HUES48 (cell line): ENCODE measurements around the gene ECEL1.
A peak's percentile ranks its signal among the peaks of the same experiment; 100 is the strongest.

Experiments used
- H3K27ac ChIP-seq: one replicate; pipeline ENCODE4 v1.7.0; 2013; ENCODE audit warnings: low read depth, low read length, inconsistent platforms
- H3K27me3 ChIP-seq: 2 replicates; pipeline ENCODE4 v1.6.1; 2013; ENCODE audit warnings: mild to moderate bottlenecking, low read length; ENCODE audit not compliant: control insufficient read depth, insufficient read depth
- H3K36me3 ChIP-seq: 2 replicates; pipeline ENCODE4 v1.6.1; 2013; ENCODE audit warnings: low read length; ENCODE audit not compliant: control insufficient read depth, insufficient read depth
- H3K4me1 ChIP-seq: 2 replicates; pipeline ENCODE4 v1.6.1; 2013; ENCODE audit warnings: mild to moderate bottlenecking, low read length; ENCODE audit not compliant: control insufficient read depth, insufficient read depth
- H3K4me3 ChIP-seq: 2 replicates; pipeline ENCODE4 v1.5.1; 2013; ENCODE audit warnings: mild to moderate bottlenecking, low read depth, low read length
- H3K9ac ChIP-seq: 2 replicates; pipeline ENCODE4 v1.6.1; 2013; ENCODE audit warnings: mild to moderate bottlenecking, low read depth, low read length, moderate library complexity
- H3K9me3 ChIP-seq: 2 replicates; pipeline ENCODE4 v1.6.1; 2013; ENCODE audit warnings: low read length; ENCODE audit not compliant: control insufficient read depth, insufficient read depth

ECEL1 gene

DNA sequence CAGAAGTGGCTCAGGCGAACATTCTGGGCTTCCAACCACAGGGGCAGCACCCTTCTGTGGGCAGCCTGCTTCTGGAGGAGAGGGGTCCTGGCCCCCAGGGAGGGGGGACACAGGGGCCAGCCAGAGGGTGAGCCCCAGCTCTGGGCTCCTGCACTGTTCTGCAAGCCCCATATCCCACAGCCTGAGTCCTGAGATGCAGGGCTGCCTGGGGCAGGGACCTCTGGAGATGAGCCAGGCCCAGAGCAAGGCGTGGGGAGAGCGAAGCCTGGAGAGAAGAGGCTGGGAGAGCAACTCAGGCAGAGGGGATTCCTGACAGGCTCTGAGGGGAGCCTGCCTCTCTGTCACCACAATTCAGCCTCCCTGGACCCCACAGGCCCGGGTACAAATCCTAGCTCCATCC is 19.1 kb upstream of the ECEL1 start:
- Histone ChIP-seq H3K4me1 (peaks cover 9% of the 10 kb centered on the region), H3K27me3 (peaks cover 53% of the 10 kb centered on the region), H3K9me3 (no peaks in the 10 kb centered on the region), H3K4me3 (no peak overlapping the region), H3K9ac (no peak overlapping the region), H3K27ac (no peak overlapping the region), H3K36me3 (no peaks in the 10 kb centered on the region)

DNA sequence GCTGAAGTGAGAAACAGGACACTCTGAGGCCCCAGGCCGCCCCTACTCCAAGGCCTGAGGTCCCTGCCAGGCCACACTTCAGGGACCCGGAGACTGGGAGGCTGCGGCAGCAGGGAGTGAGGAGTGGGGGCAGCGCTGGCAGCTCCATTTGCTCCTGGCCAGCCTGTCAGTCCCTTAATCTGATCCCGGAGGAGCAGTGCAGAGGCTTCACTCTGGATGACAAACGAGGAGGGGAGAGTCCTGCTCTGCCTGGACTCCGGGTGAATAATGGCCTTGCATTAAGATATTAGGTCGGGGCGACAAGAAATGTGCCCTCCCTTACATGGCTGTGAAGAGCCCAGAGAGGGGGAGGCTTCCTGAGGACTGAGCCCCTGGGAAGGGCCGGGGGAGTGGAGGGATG is 18.2 kb upstream of the ECEL1 start:
- no peak overlapping the region for H3K4me3 ChIP-seq
- peaks cover 9% of the 10 kb centered on the region for H3K4me1 ChIP-seq
- H3K9me3 ChIP-seq = no peaks in the 10 kb centered on the region
- H3K27me3 ChIP-seq = peaks cover 59% of the 10 kb centered on the region
- H3K27ac ChIP-seq = no peak overlapping the region
- H3K9ac ChIP-seq = no peak overlapping the region
- no peaks in the 10 kb centered on the region for H3K36me3 ChIP-seq

DNA sequence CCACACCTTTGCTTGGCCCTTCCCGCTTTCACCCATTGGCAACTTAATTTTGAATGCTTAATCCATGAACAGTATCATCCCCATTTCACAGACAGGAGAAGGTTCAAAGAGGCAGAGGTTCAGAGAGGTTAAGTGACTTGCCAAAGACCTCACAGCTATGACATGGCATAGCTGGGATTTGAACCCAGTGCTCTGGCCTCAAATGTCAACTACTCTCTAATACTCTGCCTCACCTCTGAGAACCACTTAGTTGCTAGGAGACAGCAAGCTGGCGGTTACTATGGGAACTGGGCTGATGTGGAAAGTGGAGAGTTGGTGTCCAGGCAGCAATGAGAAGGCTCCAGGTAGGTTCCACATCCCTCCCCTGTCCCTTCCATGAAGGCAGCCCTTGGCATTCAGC is 16.8 kb upstream of the ECEL1 start:
- Histone ChIP-seq H3K9me3 (no peaks in the 10 kb centered on the region), H3K9ac (no peak overlapping the region), H3K27ac (no peak overlapping the region), H3K27me3 (peaks cover 64% of the 10 kb centered on the region), H3K4me1 (peaks cover 9% of the 10 kb centered on the region), H3K36me3 (no peaks in the 10 kb centered on the region), H3K4me3 (no peak overlapping the region)

DNA sequence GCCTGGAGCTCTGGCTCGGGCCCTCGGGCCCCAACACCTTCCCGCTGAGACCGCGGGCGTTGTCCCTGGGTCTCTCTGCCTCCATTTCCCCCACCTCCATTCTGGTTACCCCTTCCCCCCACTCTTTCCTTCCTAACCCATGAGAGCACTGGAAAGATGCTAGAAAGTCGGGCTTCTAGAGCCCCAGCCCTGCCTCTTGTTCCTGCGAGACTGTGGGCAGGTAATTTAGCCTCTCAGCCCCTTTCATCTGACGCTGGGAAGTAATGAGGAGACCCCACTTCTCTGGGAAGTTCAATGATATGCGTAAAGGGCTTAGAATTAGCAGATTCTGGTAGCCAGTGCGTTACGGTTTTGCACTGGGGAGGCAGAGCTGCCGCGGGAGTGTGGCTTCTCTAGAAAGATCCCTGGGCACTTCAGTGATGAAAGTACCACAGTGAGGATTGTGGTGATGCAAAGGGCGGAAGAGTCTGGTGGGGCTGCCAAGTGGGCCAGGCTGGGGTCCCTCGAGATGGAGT is 16.2 kb upstream of the ECEL1 start:
- Histone ChIP-seq H3K27me3 (peaks cover 64% of the 10 kb centered on the region), H3K9ac (no peak overlapping the region), H3K36me3 (no peaks in the 10 kb centered on the region), H3K27ac (no peak overlapping the region), H3K9me3 (no peaks in the 10 kb centered on the region), H3K4me1 (peaks cover 9% of the 10 kb centered on the region), H3K4me3 (peak overlapping the region; percentile 74)

DNA sequence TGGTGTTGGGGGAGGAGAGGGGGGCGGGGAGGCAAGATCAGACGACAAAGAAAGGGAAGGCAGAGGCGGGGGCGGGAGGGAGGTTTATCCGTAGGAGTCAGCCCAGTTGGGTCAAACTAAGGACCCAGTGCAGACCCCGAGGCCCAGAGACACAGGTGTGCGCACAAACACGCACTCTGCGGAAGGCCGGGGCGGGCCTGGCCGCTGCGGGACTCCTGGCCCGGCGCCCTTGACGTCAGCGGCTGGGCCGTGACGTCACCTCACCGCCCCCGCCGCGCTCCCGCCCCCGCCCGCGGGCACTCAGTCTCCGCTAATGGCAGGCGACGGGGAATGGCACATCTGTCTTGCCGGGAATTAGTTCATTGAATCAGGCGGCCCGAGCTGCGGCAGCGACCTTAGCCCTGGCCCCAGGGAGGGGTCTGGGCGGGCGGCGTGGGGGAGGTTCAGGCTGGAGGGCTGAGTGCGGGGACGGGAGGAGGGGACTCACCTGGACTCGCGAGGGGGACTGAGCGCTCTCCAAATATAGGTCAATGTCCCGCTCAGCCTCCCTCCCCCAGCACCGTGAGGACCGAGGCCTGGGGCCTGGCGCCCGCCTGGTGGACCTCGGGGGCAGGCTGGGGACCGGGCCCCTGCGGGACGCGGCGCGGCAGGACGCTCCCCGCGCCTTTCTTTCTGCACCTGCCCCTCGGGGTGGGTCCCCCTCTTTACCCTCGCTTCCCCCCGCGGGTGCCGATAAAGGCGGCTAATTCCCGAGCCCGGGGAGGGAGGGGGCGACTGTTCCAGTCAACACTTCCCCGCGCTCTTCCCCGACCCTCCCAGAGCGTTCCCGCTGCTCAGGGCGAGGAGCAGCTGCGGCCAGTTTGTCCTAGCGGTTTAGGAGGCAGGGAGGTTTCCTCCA is 15.5 kb upstream of the ECEL1 start:
- Histone ChIP-seq H3K9ac (no peak overlapping the region), H3K9me3 (no peaks in the 10 kb centered on the region), H3K27me3 (peaks cover 64% of the 10 kb centered on the region), H3K4me3 (peak overlapping the region; percentile 74), H3K36me3 (no peaks in the 10 kb centered on the region), H3K27ac (no peak overlapping the region), H3K4me1 (peaks cover 9% of the 10 kb centered on the region)

DNA sequence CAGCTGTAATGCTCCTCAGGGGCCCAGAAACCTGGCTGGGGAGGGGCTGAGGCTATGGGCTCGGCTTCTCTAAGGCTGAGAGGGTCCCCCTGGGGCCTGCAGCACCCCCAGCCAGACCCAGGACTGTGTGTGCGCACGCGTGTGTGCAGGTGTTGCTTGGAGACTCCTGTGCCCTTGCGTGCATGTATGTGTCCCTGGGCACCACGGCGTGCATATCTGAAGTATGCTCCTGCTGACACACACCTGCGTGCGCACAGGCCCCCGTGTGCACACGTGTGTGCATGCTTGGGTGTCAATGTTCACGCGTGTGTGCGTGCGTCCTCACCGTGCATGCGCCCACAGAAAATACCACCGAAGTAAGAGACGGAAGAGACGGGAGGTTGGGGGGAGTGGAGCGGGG is 14.9 kb upstream of the ECEL1 start:
- peak overlapping the region; percentile 74 for H3K4me3 ChIP-seq
- H3K9ac ChIP-seq = no peak overlapping the region

DNA sequence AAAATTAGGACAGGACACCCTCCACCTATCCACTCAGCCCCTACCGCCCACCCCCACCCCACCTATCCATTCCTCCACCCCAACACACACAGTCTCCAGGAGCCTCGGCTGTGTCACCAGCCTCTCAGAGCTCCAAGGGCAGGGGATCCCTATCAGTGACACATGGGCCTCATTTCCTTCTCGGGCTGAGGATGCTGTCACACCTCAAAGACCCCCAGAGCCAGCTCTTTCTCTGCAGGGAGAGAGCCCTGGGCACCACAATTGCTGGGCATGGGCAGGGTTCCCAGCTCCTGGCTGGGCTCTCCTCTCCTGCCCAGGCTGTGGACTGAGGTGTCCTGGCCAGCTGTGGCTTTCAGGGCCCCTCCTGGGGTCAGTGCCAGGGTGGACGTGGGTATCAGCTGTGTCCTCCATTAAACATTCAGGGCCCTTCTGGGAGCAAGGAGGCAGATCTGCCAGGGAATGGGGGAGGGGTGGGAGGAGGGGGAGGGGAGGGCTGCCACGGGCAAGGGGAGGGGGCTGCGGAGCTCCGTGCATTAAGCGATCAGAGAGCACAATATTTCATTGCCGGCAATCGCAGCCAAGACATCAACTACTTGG is 14.3 kb upstream of the ECEL1 start:
- Histone ChIP-seq H3K27ac (no peak overlapping the region), H3K4me3 (peak overlapping the region; percentile 74; the same call in 1 of the 2 replicates), H3K4me1 (peaks cover 9% of the 10 kb centered on the region), H3K9me3 (no peaks in the 10 kb centered on the region), H3K9ac (no peak overlapping the region), H3K36me3 (no peaks in the 10 kb centered on the region), H3K27me3 (peaks cover 59% of the 10 kb centered on the region)

More for the DNA sequence above, 14.9 kb upstream of the ECEL1 start:
- H3K9me3 ChIP-seq = no peaks in the 10 kb centered on the region
- H3K27ac ChIP-seq = no peak overlapping the region
- H3K4me1 ChIP-seq = peaks cover 9% of the 10 kb centered on the region
- H3K36me3 ChIP-seq = no peaks in the 10 kb centered on the region
- H3K27me3 ChIP-seq = peaks cover 64% of the 10 kb centered on the region

DNA sequence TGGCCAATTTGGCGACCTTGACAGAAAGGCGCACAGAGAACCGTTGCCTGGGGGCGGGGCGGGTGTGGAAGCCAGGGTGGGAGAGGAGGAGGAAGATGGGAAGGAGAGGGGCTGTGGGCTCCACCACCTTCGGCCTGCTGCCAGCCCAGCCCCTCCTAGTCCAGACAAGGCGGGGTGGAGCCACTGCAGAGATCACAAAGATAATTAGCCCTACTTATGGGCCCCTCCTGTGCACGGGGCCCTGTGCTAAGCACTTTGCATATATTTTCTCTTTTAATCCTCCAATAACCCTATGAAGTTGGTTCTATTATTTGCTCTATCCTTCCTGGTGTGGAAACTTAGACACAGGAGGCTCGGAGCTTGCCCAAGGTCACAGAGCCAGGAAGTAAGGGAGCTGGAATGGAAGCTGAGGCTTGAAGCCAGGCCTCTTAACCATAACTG is 13.7 kb upstream of the ECEL1 start:
- peaks cover 9% of the 10 kb centered on the region for H3K4me1 ChIP-seq
- no peak overlapping the region for H3K27ac ChIP-seq
- no peaks in the 10 kb centered on the region for H3K36me3 ChIP-seq
- H3K9ac ChIP-seq = no peak overlapping the region
- H3K4me3 ChIP-seq = no peak overlapping the region
- H3K27me3 ChIP-seq = peaks cover 53% of the 10 kb centered on the region
- no peaks in the 10 kb centered on the region for H3K9me3 ChIP-seq

DNA sequence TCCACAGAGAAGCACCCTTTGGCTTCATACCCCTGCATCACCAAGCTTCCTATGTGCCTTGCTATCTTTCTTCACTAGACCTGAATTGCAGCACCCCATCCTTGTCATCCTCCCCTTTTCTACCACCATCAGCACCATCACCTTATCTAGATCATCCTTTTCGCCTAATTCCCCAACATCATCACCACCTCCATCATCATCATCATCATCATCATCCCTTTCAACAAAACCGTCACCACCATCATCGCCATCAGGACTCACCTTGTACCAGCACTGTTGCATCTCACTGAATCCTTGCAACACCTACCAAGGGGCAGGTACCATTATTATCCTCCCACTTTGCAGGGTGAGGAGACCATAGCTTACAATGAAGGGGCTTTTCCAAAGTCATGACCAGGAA is 10.8 kb upstream of the ECEL1 start:
- H3K36me3 ChIP-seq = no peaks in the 10 kb centered on the region
- peaks cover 24% of the 10 kb centered on the region for H3K27me3 ChIP-seq

DNA sequence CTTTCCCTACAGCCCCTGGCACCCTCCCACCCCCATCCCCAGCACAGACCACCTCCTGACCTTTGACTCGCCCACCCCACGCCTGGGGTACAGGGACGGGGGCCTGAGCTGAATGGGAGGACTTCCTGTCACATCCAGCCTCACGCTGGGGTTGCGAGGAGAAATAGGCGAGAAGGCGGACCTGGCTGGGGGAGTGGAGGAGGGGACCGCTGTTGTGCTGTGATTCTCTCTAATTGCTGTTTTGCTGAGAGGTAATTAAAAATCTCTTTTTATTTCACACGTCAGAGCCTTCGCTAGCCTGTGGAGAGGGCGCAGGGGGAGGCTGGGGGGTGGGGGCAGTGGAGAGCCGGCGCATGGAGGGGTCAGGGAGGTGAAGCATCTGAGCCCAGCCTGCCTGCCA is 9.7 kb upstream of the ECEL1 start:
- H3K27ac ChIP-seq = no peak overlapping the region
- H3K4me3 ChIP-seq = no peak overlapping the region
- peaks cover 5% of the 10 kb centered on the region; the same call in 1 of the 2 replicates for H3K4me1 ChIP-seq
- H3K27me3 ChIP-seq = peaks cover 14% of the 10 kb centered on the region
- H3K9me3 ChIP-seq = no peaks in the 10 kb centered on the region
- H3K36me3 ChIP-seq = no peaks in the 10 kb centered on the region
- no peak overlapping the region for H3K9ac ChIP-seq

More for the DNA sequence above, 10.8 kb upstream of the ECEL1 start:
- H3K9ac ChIP-seq = no peak overlapping the region
- H3K4me3 ChIP-seq = no peak overlapping the region
- H3K27ac ChIP-seq = no peak overlapping the region
- no peaks in the 10 kb centered on the region for H3K9me3 ChIP-seq
- H3K4me1 ChIP-seq = peaks cover 5% of the 10 kb centered on the region; the same call in 1 of the 2 replicates
